GM19395 (cell line): ENCODE measurements around the gene TMED7.
"Not testable (repeated sequence)": the region's sequence is repeated elsewhere in the genome, so short reads cannot be mapped to it uniquely, and the experiment has no call there.

Experiments
- ATAC-seq: cut with Tn5 transposase; IDR thresholded peaks from one replicate; pipeline ENCODE4 v1.9.1; 2021; ENCODE audit warnings: mild to moderate bottlenecking, moderate library complexity; ENCODE audit not compliant: unreplicated experiment

Gene TMED7

DNA sequence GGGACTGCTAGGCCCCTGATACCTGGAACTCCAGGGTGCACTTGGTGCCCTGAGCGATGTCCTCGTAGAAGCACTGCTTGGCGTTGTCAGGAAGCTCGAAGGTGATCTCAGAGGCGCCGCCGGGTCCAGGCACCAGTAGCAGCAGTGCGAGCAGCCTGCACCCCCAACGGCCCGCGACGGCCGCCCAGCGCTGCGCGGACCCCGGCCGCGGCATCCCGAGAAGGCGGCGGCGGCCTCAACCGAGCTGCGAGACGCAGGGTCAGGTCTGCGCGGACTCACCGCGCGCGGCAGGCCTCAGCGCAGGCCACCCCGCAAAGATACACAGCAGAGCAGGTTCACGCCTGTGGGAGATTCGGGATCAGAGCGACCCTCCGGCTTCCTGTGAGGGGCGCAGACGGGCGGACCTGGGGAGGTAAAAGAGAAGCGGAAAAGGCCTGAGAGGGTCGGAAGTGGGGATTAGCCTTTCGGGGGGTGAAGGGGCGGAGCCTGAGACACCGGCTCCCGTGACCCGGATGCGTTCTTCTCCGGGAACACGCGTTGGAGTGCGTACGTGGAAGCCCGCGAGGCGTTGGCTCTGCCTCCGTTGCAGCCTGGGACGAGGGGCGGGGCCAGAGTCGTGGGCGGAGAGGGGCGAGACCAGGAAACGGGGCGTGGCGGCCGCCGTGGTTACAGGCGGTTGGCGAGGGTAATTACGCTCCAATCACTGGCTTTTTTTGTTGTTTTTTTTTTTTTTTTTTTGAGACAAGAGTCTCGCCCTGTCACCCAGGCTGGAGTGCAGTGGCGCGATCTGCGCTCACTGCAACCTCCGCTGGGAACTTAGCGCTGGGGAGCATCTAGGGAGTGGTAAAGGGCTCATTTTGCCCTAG lies at the start of gene TMED7:
Gene TMED7 (minus strand): TSS at position 458 of the 866 bp plus-strand sequence. CDS start 244 bp downstream, at position 214.
- ATAC-seq = peak; percentile 91

DNA sequence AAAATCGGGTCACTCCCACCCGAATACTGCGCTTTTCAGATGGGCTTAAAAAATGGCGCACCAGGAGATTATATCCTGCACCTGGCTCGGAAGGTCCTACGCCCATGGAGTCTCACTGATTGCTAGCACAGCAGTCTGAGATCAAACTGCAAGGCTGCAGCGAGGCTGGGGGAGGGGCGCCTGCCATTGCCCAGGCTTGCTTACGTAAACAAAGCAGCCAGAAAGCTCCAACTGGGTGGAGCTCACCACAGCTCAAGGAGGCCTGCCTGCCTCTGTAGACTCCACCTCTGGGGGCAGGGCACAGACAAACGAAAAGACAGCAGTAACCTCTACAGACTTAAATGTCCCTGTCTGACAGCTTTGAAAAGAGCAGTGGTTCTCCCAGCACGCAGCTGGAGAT lies 48.9 kb upstream of the TMED7 start:
- not testable (repeated sequence) for ATAC-seq

DNA sequence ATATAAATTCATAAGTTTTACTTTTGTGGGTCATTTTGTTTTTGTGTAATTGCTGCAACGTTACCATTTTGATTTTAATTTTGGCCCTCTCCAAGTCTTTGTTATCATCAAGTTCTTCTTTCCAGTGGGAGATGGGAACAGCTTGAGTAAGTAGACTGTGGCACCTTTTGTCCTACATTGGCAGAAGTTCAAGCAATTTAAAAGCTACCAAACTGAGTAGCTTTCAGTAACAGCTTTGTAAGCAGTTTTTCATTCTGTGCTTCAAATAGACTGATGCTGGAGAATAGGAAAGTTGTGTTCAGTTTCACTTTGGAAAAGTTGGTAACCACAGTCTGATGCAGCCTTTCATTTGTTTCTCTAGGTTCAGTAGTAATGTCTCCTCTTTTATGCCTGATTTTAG lies 47.8 kb upstream of the TMED7 start:
- ATAC-seq = no peak

DNA sequence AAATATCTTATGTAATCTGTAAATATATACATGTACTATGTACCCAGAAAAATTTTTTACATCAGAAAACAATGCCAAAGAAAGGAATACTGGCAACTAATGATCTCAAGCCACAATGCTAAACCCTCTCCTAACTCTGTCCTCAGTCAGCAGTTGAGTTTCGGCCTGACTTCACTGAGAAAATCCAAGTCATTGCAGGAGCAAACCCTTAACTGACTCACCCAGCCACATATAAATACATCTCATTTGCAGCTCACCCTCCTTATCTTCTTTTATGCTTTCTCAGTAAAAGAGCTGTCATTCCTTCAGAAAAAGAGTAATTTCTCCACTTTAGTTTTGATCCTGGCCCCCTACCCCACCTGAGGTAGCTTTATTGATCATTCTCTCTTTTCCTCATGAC lies 46.1 kb upstream of the TMED7 start:
- no peak for ATAC-seq

DNA sequence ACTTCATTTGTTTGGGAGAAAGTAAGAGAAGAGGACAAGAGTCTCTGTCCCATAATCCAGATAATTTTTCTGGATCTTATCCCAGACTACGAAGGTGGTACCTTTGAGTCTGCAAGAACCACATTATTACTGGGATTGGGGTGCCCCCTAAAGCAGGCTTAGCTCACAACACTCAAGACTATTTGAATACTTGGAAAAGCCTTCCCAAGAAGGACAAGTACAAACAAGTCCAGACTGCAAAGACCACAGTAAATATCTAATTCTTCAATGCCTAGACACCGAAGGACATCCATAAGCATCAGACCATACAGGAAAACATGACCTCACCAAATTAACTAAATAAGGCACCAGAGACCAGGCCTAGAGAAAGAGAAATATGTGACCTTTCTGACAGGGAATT lies 40.2 kb upstream of the TMED7 start:
- no peak for ATAC-seq

DNA sequence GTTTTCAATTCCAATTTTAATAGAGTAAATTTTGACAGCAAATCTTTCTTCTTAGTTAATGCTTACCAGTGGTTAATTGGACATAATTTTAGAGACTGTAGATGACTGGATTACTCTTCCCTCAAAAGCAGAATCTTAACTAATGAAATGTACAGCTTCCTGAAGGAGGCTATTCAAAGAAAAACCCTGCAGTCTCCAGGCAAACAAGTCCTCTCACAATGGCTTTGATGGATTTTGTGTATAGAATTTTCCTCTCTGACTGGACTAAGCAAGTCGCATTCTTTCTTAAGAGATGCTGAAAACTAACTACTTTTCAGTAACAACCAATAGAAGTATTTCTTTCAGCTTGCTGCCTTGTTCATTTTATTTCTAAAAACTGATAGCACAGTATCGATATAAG lies 35.7 kb upstream of the TMED7 start:
- ATAC-seq = no peak

DNA sequence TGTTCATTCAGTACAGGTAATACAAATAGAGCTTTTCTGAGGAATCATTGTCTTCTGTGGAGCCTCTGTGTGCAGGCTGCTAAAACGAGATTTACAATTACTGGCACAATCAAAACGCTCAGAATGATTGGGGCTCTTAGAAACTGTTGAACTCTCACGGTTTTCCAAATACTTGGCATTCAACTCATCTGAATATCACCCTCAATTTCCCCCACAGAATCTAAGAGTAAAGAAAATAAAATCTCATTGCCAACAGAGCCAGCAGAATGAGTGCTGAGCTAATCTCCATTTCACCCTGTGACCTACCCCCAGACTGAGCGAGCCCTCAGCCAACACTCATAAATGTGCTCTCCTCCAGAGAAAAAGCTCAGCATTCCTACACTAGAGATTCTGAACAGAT lies 35.3 kb upstream of the TMED7 start:
- ATAC-seq = no peak

DNA sequence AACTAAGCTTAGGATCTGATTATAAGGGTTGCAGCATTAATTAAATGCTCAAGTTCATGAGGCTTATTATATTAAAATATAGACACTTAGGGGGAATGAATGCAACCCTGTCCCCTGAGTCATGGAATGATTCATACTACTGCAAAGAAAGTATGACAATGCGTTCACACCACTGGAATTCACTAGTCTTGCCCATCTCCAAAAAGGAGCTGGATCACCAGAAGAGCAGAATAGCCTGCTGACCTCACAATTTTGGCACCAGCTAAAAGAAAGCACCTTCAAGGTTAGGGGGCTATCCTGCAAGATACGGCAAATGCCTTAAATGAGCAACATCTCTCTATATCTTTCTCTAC lies 32.0 kb upstream of the TMED7 start:
- no peak for ATAC-seq

DNA sequence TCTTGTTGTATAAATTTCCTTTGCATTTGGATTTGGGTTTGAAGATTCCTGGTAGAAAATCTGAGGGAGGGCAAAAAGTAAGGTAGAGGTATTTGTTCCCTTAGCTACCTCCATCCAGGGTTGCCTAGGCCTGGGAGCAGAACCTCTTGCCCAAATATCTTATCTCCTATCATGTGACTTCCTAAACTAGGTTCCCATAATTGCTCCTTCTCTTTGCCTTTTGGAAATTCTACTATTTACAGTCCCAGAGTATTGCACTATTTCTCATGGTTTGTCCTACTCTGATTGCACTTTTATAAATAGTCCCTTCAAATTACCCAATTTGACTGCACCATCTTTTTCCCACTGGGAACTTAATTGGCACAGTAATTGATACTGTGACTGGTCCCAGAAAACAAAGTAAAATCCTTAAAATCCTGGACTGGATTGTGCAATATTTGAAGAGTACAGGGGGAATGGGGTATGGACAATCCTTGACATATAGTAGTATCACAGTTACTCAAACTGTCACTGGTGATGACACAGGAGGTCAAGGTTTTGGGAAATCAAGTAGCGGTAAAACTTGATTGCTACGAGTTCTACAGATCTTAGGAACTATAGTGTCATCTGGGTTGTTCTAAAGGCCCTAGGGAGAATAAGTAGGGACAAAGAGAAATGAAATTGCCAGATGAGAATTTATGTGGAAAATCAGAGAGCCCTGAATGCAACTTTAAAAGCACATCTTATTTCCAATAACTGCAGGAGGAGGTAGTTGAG lies 31.5 kb upstream of the TMED7 start:
- no peak for ATAC-seq

DNA sequence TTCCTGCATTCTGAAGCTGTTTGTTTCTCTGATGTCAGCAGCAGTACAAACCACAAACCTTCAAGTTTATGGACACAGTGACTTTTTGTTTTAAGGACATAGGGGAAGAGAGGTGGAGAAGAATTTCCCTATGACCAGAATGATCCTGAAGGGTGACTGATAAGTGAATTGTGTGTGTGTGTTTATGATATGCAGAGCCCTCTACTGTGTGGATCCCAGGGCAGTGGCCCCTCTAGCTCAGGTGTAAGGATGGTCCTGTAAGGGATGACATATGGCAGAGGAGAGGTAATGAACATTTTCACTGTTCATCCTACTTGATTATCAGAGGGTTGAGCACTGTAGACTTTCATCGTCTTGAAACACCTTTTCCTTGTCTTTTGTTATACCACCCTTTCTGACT lies 30.6 kb upstream of the TMED7 start:
- no peak for ATAC-seq

DNA sequence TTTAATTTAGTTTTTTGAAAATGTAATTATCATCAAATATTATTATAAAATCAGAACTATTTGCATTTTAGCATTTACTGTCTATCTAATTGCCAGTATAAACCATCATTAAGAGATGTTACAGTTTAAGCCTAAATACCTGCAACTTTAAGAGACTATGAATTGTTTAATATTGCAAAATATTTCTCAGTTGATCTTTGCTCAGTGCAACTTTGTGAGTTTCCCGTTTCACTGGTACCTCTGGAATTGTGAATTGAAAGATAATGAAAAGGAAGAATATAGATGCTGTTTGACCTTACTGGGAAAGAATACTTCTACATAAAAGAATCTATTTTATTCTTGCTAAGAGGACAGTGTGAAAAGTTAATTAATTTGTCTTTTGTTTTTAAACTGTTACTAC lies 30.2 kb upstream of the TMED7 start:
- ATAC-seq = no peak

DNA sequence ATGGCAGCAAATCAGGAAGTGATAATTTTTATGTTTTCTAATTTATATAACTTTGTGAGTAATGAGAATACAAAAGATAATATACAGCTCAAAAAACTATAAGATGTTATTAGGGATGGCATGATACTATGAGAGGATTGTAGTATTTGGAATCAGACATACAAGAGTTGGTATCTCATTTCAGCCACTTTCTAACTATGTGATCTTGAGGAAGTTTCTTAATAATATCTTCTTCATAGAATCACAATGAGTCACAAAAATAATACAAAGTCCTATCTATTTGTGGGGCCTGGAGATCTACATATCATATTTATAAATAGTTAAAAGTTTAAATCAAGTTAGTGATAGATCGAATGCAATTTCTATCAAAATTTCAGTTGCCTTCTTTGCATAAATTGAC lies 23.7 kb upstream of the TMED7 start:
- ATAC-seq = no peak

DNA sequence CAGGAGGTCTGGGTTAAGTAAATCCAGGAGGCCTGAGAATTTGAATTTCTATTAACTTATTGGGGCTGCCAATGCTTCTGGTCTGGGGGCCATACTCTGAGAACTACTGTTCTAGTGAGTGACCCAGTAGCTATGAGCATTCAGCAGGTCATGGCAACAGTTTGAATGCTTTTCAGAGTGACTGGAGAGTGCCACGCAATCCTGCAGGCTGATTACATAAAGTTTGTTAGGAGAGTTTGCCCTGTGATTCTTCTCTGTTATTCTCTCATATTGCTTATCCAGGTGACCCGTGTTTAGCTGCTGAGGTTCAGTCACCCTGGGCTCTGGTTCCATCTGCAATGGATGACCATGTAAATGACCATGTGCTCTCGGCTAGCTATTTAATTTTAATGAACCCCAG lies 22.2 kb upstream of the TMED7 start:
- ATAC-seq = no peak

DNA sequence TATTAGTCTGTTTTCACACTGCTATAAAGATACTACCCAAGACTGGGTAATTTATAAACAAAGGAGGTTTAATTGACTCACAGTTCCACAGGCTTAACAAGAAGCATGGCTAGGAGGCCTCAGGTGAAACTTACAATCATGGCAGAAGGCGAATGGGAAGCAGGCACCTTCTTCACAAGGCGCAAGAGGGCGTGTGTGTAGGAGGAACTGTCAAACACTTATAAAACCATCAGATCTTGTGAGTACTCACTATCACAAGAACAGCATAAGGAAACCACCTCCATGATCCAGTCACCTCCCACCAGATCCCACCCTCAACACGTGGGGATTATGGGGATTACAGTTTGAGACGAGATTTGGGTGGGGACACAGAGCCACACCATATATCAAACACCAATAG lies 19.6 kb upstream of the TMED7 start:
- not testable (repeated sequence) for ATAC-seq

DNA sequence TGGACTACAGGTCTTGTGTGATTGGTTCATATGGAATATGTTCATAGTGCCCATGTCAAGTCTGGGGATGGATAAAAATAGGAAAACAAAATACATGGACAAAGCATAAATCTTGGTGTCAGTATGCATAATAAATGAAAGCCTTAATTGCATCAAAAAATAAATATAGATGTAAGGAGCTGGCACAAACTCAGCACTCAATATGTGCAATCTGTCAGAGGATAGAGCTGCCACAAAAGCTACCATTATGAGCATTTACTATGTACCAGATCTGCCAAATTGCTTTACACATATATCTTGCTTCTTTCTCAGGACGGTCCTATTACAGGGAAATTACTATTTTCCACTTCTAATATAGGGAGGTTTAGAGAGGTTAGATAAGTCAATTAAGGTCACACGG lies 18.2 kb upstream of the TMED7 start:
- ATAC-seq = no peak

DNA sequence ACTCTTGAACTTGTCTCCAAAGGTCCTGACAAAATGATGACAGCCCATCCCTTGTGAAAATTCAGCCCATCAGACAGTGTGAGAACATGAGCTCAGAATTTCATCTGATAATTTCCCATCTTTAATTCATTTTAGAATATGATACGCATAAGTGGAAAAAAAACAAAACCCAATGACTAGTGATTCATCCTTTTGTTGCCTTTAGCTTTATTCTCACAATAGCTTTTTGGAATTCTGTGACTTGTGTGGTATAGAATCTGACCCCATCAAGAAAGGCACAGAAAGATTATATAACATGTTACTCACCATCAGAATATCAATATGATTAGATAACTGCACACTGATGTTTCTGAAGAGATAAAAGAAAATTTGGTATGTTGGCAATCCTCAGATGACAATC lies 16.1 kb upstream of the TMED7 start:
- ATAC-seq = no peak

DNA sequence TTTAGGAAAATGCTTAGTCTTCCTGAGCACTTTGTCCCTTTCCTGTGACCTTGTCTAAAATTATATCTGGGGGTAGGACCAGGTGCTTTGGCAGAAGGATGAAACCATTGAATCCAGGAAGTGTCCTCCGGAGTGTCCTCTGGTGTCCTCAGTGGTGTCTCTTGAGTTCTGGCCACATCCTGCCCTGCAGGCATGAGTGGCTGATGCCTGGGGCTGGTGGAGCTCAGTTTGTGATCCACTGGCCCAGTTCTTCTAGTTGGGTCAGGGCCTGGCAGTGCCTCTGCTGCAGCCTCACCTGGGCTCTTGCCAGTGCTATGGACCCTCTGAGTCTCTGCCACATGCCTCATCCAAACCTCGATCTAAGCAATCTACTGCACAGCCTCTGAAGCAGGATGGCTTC lies 14.4 kb upstream of the TMED7 start:
- no peak for ATAC-seq

DNA sequence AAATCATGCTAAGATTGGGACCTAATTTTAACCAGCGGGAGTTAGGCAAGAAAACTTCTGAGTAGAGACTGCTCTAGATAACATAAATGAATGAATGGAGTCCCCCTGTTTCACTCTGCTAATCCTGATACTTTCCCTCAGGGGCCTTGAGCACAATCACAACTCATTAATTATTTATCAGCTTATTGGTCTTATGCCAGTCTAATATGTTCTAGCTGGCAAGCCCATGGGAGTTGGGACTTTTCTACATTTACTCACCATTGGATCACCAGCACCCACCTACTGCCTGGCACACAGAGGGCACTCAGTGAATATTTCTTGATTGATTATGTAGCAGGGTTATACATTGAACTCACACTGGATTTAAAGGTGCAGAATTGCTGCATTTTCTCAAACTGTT lies 13.5 kb upstream of the TMED7 start:
- ATAC-seq = no peak

DNA sequence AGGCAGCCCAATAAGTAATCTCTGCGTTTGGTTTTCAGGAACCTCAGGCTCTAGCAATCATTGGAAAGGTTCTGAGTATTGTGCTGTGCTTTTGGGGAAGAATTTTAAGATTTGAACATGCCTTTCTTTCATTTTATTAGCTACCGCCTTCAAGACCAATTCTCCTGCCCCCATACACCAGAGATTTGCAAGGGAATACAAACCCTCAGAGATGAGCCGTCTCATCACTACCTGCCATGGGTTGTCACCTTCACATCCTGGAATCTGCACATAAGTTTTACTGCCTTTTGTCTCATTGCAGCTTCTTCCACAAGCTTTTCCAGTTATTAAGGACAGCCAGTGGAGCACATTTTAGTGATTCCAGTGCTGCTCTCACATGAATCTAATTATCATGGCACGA lies 11.7 kb upstream of the TMED7 start:
- no peak for ATAC-seq

DNA sequence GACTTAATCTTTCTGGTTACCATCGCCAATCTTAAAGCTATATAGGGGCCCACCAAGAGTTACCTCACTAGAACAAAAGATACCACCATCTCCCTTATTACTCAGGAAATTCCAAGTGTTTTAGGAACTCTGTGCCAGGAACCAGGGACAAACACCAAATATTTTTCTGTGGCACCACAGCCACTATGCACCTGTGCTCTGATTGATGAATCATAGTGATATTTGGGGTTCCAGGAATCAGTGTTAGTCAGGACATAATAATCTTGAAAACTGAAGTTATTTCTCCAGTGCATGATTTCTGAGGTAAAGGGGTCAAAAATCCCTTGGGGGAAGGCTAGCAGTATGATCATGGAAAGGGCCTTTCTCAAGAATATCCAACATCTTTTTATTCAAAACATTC lies 10.2 kb upstream of the TMED7 start:
- no peak for ATAC-seq

DNA sequence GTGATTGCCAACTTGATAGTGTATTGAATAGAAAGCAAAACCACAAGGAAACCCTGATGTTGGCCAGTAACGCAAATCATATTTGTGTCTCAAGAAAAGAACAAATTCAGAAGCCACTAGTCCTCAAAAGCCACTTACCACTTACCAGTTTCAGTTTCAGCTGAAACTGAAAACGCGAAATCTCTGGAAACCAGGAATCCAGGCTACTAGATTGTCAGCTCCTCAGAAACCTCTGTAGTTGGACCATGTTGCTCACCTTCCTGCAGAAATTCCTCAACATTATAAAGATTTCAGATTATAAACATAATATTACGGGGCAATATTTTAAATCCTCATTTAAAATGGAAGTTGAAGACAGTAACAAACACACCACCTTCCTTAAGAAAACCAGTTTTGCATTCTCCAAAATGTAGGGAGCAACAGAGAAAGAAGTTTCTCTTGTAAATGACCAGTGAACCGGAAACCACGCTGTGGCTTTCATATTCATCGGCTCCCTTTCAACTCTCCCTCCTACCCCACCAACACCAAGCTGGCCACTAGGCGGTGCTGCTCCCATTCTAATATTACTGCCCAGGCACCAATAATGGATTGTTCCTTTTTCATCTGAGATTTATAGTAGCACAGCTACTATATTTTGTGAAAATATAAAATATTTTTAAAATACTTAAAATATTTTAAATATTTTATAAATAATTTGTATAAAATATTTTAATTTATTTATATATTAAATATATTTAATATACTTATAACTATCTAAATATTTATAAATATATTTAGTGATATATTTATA lies 8.7 kb upstream of the TMED7 start:
- ATAC-seq = peak; percentile 76

DNA sequence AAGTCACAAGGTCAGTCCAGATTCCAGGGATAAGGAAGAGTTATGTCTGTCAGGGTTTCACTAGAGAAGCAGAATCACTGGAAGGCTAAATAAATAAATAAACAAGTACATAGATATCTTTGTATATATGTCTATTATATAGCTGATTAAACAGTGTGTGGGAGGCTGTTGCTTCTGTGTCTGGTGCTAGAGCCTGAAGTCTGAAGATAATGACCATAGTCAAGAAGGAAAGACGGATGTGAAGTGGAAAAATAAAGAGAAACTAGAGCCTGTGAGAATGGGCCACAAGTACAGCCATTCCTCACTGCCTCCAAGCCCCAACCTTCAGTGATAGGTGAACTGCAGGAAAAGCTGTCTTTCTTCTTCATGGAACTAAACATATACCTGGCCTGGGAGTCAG lies 4.1 kb upstream of the TMED7 start:
- no peak for ATAC-seq
